PC-9 (cell line): ENCODE data around the gene NT5DC4.

Source experiments
- CTCF ChIP-seq: fragments of 200-600 bp; sonication (generic); conservative IDR thresholded peaks from 2 replicates; pipeline ENCODE4 v1.6.1; 2017; ENCODE audit warnings: mixed run types, antibody characterized with exemption, mild to moderate bottlenecking, moderate library complexity
- EZH2 ChIP-seq: fragments of 200-600 bp; sonication (generic); IDR thresholded peaks from 2 replicates; pipeline ENCODE4 v1.8.0; 2017; ENCODE audit warnings: antibody characterized with exemption, low read depth

- no peak for TF ChIP-seq CTCF
- TF ChIP-seq EZH2 = no peak
Measured at GRCh38 chr2:112680666-112681101, 40.1 kb upstream of the NT5DC4 start.
